ENCODE results near the gene MPDU1.

DNA sequence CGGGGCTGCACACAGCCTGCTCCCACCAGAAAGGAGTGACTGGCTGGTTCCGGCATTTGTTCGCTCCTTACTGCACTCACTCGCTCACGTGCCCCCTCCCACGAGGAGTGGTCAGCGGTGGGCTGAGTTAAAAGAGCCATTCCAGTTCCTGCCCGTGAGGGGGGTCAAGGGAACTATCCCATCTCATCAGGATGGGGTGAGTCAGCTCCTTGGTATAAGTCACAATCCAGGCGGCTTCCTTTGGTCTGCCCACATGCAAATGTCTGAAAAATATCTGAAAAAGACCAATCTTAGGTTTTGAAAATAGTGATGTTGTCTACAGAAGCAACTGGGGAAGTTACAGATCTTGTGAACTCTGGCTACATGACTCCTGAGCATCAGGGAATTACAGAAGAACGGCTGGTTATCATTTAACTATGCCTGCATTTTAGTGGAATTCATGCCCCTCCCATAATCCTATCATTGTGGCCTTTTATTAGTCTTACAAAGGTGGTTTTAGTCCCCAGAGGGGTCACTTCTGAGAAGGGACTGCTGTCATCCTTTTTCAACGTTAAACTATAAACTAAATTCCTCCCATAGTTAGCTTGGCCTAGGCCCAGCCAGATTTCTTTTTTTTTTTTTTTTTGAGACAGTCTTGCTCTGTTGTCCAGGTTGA lies 44.6 kb upstream of the MPDU1 start:
- TF ChIP-seq POLR2A (IDR thresholded peaks at IDR 0.05) = no peak
- TF ChIP-seq, protein P1, sequence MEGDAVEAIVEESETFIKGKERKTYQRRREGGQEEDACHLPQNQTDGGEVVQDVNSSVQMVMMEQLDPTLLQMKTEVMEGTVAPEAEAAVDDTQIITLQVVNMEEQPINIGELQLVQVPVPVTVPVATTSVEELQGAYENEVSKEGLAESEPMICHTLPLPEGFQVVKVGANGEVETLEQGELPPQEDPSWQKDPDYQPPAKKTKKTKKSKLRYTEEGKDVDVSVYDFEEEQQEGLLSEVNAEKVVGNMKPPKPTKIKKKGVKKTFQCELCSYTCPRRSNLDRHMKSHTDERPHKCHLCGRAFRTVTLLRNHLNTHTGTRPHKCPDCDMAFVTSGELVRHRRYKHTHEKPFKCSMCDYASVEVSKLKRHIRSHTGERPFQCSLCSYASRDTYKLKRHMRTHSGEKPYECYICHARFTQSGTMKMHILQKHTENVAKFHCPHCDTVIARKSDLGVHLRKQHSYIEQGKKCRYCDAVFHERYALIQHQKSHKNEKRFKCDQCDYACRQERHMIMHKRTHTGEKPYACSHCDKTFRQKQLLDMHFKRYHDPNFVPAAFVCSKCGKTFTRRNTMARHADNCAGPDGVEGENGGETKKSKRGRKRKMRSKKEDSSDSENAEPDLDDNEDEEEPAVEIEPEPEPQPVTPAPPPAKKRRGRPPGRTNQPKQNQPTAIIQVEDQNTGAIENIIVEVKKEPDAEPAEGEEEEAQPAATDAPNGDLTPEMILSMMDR (IDR thresholded peaks at IDR 0.05) = no peak
- TF ChIP-seq POLR2AphosphoS5 (IDR thresholded peaks at IDR 0.05; ENCODE audit: insufficient read depth in 1 of 2, low read depth in 1 of 2) = no peak

All from vagina (tissue), 2 donors.